Panc1 (cell line): ENCODE data around the gene TLR6. TPM values are rescaled to one million over a fixed set of nuclear protein-coding genes. Genes with fewer than 3 reads are reported as not detected.

Source experiments
- ATAC-seq: fragments of 200-7000 bp; cut with Tn5 transposase; 2 replicates; pipeline ENCODE4 v1.9.1; 2020; ENCODE audit warnings: mild to moderate bottlenecking, moderate library complexity
- BruUV-seq: library from RNA; stranded (reverse); fragments of 400-500 nt; replicated peaks from 2 replicates; lab custom pipeline; 2021; lab: Mats Ljungman, UMichigan
- CTCF ChIA-PET: fragments of 300-600 bp; sonication (Branson Sonifier 250); formaldehyde crosslinking; loops from one replicate; lab custom pipeline; 2022; ENCODE audit warnings: antibody characterized with exemption; lab: Charles Lee
- POLR2A ChIA-PET: fragments of 300-600 bp; sonication (Branson Sonifier 250); formaldehyde crosslinking; loops from one replicate; lab custom pipeline; 2022; ENCODE audit warnings: antibody characterized with exemption; lab: Charles Lee
- DNase-seq: peaks from one replicate; pipeline ENCODE4 v3.0.0-alpha.2; 2010; ENCODE audit warnings: low read depth, low spot score
- H3K27ac ChIP-seq: 2 replicates; pipeline ENCODE4 v1.5.1; 2011; ENCODE audit warnings: mild to moderate bottlenecking, low read length, inconsistent platforms
- H3K27me3 ChIP-seq: fragments of 200-500 bp; sonication (Bioruptor generic); 2 replicates; pipeline ENCODE4 v1.6.0; 2014; ENCODE audit warnings: low read length, inconsistent platforms; ENCODE audit not compliant: control insufficient read depth, insufficient read depth
- H3K36me3 ChIP-seq: fragments of 200-500 bp; sonication (Bioruptor generic); 2 replicates; pipeline ENCODE4 v1.5.1; 2014; ENCODE audit warnings: inconsistent platforms, mild to moderate bottlenecking, low read length, moderate library complexity; ENCODE audit not compliant: control insufficient read depth, insufficient read depth
- H3K4me1 ChIP-seq: 2 replicates; pipeline ENCODE4 v1.5.1; 2011; ENCODE audit warnings: inconsistent platforms, mild to moderate bottlenecking, low read length, moderate library complexity; ENCODE audit not compliant: control insufficient read depth, insufficient read depth
- H3K4me3 ChIP-seq, 2 experiments: 2 replicates each; pipeline ENCODE4 v1.5.1; 2011 to 2012; ENCODE audit warnings: low read depth in 2 of 2, low read length in 2 of 2, mild to moderate bottlenecking in 2 of 2, inconsistent platforms in 1 of 2, moderate library complexity in 1 of 2
- H3K9me3 ChIP-seq: fragments of 200-500 bp; sonication (Bioruptor generic); 2 replicates; pipeline ENCODE4 v1.5.1; 2014; ENCODE audit warnings: low read depth, mild to moderate bottlenecking, inconsistent platforms, low read length, moderate library complexity; ENCODE audit not compliant: control insufficient read depth, insufficient read depth
- CTCF ChIP-seq: fragments of 450-650 bp; IDR thresholded peaks from 2 replicates; pipeline ENCODE4 v1.5.1; 2017; ENCODE audit warnings: mild to moderate bottlenecking
- POLR2AphosphoS5 ChIP-seq: IDR thresholded peaks from 2 replicates; pipeline ENCODE4 v1.6.1; 2012; ENCODE audit warnings: mild to moderate bottlenecking, low read depth, low read length, moderate library complexity
- SIN3A ChIP-seq: IDR thresholded peaks from 2 replicates; pipeline ENCODE4 v1.6.1; 2012; ENCODE audit warnings: low read depth, mild to moderate bottlenecking, low read length, moderate library complexity, borderline replicate concordance; ENCODE audit not compliant: insufficient read depth
- TCF7L2 ChIP-seq: IDR thresholded peaks from 2 replicates; pipeline ENCODE4 v1.6.1; 2011; ENCODE audit warnings: mild to moderate bottlenecking, low read depth, low read length, inconsistent platforms
- in situ Hi-C: cut with HindIII; loops from 2 replicates; pipeline ENCODE4 v1.10.0; 2016; ENCODE audit warnings: low sequenced_read_pairs, low pct_unique_long_range_greater_than_20kb
- intact Hi-C: fragments of 100-400 bp; cut with micrococcal nuclease; formaldehyde crosslinking; loops from one replicate; pipeline ENCODE4 v1.10.0; 2022; ENCODE audit not compliant: unreplicated experiment
- total RNA-seq: library from RNA; stranded (reverse); gene quantifications from one replicate; pipeline ENCODE4 v1.2.1, GENCODE V29; 2021; ENCODE audit not compliant: unreplicated experiment
- TF ChIP-seq, protein P1 (sequence below), 2 experiments: IDR thresholded peaks; 2 replicates each; pipeline ENCODE4 v1.6.1; 2011 to 2012; ENCODE audit warnings: low read depth in 2 of 2, control low read depth in 1 of 2, low read length in 1 of 2, mild to moderate bottlenecking in 1 of 2, moderate library complexity in 1 of 2; ENCODE audit not compliant: insufficient read depth in 1 of 2

The TLR6 gene
- total RNA-seq, 1 experiment from 2014 or later: 1.1 TPM

DNA sequence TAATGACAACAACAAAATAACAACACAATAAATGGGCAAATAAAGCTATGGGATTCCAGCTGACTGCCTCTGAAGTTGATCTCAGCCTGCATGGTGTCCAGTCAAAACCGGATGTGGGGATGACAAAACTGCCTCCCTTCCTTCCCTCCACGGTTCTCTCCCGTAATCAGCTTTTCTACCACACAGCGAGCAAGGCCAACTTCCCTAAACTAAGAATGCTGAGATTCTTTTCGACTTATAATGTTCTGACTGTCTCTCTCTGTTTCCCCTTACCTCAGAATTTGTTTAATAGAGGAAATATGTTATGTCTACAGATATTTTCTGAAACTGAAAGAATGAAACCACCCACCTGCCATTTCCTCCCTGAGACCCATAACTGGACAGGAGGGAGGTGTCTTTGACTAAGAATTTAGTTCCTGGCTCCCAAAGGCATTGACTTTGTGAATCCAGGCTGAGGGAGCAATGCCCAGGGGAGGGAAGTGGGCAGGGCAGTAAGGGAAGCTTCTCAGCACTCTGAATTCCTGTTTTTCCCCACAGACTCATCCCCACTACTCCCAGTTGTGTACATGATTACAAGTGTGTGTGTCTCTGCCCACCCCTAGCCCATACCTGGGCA is 51.0 kb downstream of the TLR6 start:
- H3K4me3 ChIP-seq: peak overlapping the region in 1 of 2 experiments; percentile 33; a peak in 2 of 4 replicates
- in situ Hi-C loops: no loop called here
- no TSS peak for BruUV-seq
- H3K4me1 ChIP-seq: peaks cover 4% of the 10 kb centered on the region; the same call in 1 of the 2 replicates
- POLR2A ChIA-PET: no interaction called here
- H3K27me3 ChIP-seq: no peaks in the 10 kb centered on the region
- CTCF ChIA-PET: no interaction called here
- no peak for DNase-seq
- intact Hi-C loops: no loop called here
- no peaks in the 10 kb centered on the region for H3K36me3 ChIP-seq
- H3K9me3 ChIP-seq: no peaks in the 10 kb centered on the region
- H3K27ac ChIP-seq: peak overlapping the region; percentile 48; the same call in 1 of the 2 replicates
- no peak for TF ChIP-seq SIN3A
- no peak for TF ChIP-seq CTCF
- no peak for TF ChIP-seq POLR2AphosphoS5
- TF ChIP-seq, protein P1, sequence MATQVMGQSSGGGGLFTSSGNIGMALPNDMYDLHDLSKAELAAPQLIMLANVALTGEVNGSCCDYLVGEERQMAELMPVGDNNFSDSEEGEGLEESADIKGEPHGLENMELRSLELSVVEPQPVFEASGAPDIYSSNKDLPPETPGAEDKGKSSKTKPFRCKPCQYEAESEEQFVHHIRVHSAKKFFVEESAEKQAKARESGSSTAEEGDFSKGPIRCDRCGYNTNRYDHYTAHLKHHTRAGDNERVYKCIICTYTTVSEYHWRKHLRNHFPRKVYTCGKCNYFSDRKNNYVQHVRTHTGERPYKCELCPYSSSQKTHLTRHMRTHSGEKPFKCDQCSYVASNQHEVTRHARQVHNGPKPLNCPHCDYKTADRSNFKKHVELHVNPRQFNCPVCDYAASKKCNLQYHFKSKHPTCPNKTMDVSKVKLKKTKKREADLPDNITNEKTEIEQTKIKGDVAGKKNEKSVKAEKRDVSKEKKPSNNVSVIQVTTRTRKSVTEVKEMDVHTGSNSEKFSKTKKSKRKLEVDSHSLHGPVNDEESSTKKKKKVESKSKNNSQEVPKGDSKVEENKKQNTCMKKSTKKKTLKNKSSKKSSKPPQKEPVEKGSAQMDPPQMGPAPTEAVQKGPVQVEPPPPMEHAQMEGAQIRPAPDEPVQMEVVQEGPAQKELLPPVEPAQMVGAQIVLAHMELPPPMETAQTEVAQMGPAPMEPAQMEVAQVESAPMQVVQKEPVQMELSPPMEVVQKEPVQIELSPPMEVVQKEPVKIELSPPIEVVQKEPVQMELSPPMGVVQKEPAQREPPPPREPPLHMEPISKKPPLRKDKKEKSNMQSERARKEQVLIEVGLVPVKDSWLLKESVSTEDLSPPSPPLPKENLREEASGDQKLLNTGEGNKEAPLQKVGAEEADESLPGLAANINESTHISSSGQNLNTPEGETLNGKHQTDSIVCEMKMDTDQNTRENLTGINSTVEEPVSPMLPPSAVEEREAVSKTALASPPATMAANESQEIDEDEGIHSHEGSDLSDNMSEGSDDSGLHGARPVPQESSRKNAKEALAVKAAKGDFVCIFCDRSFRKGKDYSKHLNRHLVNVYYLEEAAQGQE (IDR thresholded peaks at IDR 0.05; ENCODE audit: insufficient read depth in 1 of 2, low read depth in 2 of 2, low read length in 1 of 2): no peak
- TF ChIP-seq TCF7L2: no peak
- peak; percentile 85 for ATAC-seq

GRCh38 chr4:38804654-38805295 is 51.8 kb downstream of the TLR6 start, which contains the start of gene TLR1:
Gene TLR1 (minus strand): TSS chr4:38804791. CDS start chr4:38798831, 5,960 bp downstream.
- Histone ChIP-seq H3K27ac (peak within 1 kb of the TSS; percentile 48; the same call in 1 of the 2 replicates), H3K4me3 (peak within 1 kb of the TSS in 1 of 2 experiments; percentile 33; a peak in 2 of 4 replicates), H3K4me1 (peaks cover 4% of the 10 kb centered on the region; the same call in 1 of the 2 replicates), H3K9me3 (no peaks in the 10 kb centered on the region), H3K27me3 (no peaks in the 10 kb centered on the region), H3K36me3 (no peaks in the 10 kb centered on the region)
- ChIA-PET CTCF (interaction anchor here (0.6 kb wide), 1 partner anchor 66 kb away, joined by 3 read pairs; no protein-coding TSS in a partner anchor), POLR2A (no interaction called here)
- BruUV-seq: no TSS peak
- intact Hi-C loops (no loop called here), in situ Hi-C loops (no loop called here)
- TF ChIP-seq POLR2AphosphoS5 (no peak), SIN3A (no peak), CTCF (peak; percentile 56; the same call in 1 of the 2 replicates), TCF7L2 (no peak)
- TF ChIP-seq, protein P1 (IDR thresholded peaks at IDR 0.05; ENCODE audit: insufficient read depth in 1 of 2, low read depth in 2 of 2, low read length in 1 of 2): no peak
- DNase-seq (peak; percentile 30), ATAC-seq (no peak)
